Measurements from ENCODE around the gene EEF2.

- TF ChIP-seq GATA2 (IDR thresholded peaks at IDR 0.05; ENCODE audit: low read depth, low read length) (no peak), GATA3 (IDR thresholded peaks at IDR 0.05; ENCODE audit: low read depth, low read length) (no peak)
Measured at GRCh38 chr19:3983936-3984583, 1.2 kb downstream of the EEF2 start.

Data from SH-SY5Y (cell line).